SK-N-SH (cell line): ENCODE data around the gene KIAA0319L.

Experiments
- CTCF ChIP-seq: fragments of 200-600 bp; sonication (generic); IDR thresholded peaks from 2 replicates; pipeline ENCODE4 v1.6.1; 2017; ENCODE audit warnings: antibody characterized with exemption, mild to moderate bottlenecking, moderate library complexity
- FOXM1 ChIP-seq: IDR thresholded peaks from 2 replicates; pipeline ENCODE4 v1.4.0; 2012; ENCODE audit warnings: low read depth, mild to moderate bottlenecking
- GABPA ChIP-seq: IDR thresholded peaks from 2 replicates; pipeline ENCODE4 v1.4.0; 2012; ENCODE audit warnings: low read depth, mild to moderate bottlenecking
- GATA2 ChIP-seq: sonication (generic); formaldehyde crosslinking; IDR thresholded peaks from 2 replicates; pipeline ENCODE4 v1.5.0; 2020; ENCODE audit warnings: mild to moderate bottlenecking, missing genetic modification reagents
- MXI1 ChIP-seq: IDR thresholded peaks from 2 replicates; pipeline ENCODE4 v1.6.1; 2012; ENCODE audit warnings: mild to moderate bottlenecking, low read depth, low read length, improper control_type of control experiment
- POLR2AphosphoS5 ChIP-seq: IDR thresholded peaks from 2 replicates; pipeline ENCODE4 v1.6.1; 2012; ENCODE audit warnings: low read depth, low read length
- REST ChIP-seq: IDR thresholded peaks from 2 replicates; pipeline ENCODE4 v1.6.1; 2012; ENCODE audit warnings: mild to moderate bottlenecking, low read depth, low read length, moderate library complexity
- RFX5 ChIP-seq: IDR thresholded peaks from 2 replicates; pipeline ENCODE4 v1.6.1; 2012; ENCODE audit warnings: mild to moderate bottlenecking, improper control_type of control experiment, low read length
- SIN3A ChIP-seq: IDR thresholded peaks from 2 replicates; pipeline ENCODE4 v1.6.1; 2012; ENCODE audit warnings: low read depth, mild to moderate bottlenecking, low read length, moderate library complexity, borderline replicate concordance
- SMC3 ChIP-seq: IDR thresholded peaks from 2 replicates; pipeline ENCODE4 v1.6.1; 2012; ENCODE audit warnings: low read depth, low read length, improper control_type of control experiment
- TAF1 ChIP-seq: IDR thresholded peaks from 2 replicates; pipeline ENCODE4 v1.6.1; 2012; ENCODE audit warnings: low read depth, mild to moderate bottlenecking, low read length, moderate library complexity, borderline replicate concordance

- TF ChIP-seq CTCF: no peak
- TF ChIP-seq FOXM1: no peak
- TF ChIP-seq GABPA: no peak
- no peak for TF ChIP-seq SMC3
- TF ChIP-seq RFX5: no peak
- TF ChIP-seq REST: no peak
- TF ChIP-seq MXI1: no peak
- TF ChIP-seq TAF1: no peak
- no peak for TF ChIP-seq POLR2AphosphoS5
- TF ChIP-seq SIN3A: no peak
- TF ChIP-seq GATA2 (CRISPR knock-in tag): no peak
Observed at GRCh38 chr1:35519432-35519831, 37.8 kb downstream of the KIAA0319L start.
